ENCODE measurements around the gene MPP1.
"Not testable (repeated sequence)": the region's sequence is repeated elsewhere in the genome, so short reads cannot be mapped to it uniquely, and the experiment has no call there.

The MPP1 gene

GRCh38 chrX:154804957-154805695, at the start of gene MPP1:
TSS of gene MPP1 (minus strand) at chrX:154805485. CDS start at chrX:154805373, 112 bp downstream.
- DNase-seq, result peak; percentile 80

- no peak for DNase-seq
Measured at GRCh38 chrX:154850957-154851611, 45.8 kb upstream of the MPP1 start.

GRCh38 chrX:154840856-154841255, 35.6 kb upstream of the MPP1 start:
- peak; percentile 53 for DNase-seq

GRCh38 chrX:154836163-154836562, 30.9 kb upstream of the MPP1 start:
- no peak for DNase-seq

DNA sequence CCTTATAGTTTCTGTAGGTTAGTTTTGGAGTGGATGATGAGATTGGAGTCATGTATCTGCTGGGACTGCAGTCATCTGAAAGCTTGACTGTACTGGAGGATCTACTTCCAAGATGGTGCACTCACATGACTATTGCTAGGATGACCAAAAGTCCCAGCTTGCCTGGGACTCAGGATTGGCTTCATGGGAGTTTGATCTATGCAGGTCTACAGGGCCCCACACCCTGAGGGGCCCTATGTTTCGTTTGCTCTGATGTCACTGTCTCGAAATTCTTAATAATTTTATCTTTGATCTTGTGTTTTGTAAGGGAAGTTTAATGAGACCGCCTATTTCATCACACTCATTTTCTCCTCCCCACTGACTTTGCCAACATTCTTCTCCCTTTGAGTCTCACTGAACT, 29.3 kb upstream of the MPP1 start, which contains the start of gene SMIM9:
Gene SMIM9, minus strand, starts transcription at position 101 of the 400 bp plus-strand sequence. CDS start 3,806 bp downstream, outside the sequence.
- DNase-seq, result no peak

GRCh38 chrX:154833746-154834274, 28.5 kb upstream of the MPP1 start:
- no peak for DNase-seq

DNA sequence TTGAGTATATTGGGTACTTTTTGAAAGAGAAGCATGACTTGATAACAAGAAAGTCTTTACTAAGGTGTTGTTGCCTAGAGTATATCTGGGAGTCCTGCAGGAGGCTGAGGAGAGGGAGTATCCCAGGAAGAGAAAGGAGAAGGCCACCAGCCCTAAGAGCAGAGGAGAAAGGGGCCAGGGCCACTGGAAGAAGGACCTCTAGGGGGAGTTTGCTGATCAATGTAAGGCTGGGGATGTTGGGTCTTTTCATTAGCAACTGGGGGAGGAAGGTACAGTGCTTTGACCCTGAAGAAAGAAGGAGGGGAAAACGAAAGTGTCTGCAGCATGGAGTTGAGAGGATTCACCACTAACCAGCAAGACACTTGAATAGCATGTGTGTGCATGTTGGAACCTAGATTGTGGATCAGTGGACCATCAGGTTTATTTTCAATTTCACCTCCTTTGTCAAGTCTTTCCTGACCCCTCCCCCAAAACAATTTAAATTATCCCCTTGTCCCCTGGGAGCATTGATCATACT, 24.7 kb upstream of the MPP1 start:
- DNase-seq, result no peak

DNA sequence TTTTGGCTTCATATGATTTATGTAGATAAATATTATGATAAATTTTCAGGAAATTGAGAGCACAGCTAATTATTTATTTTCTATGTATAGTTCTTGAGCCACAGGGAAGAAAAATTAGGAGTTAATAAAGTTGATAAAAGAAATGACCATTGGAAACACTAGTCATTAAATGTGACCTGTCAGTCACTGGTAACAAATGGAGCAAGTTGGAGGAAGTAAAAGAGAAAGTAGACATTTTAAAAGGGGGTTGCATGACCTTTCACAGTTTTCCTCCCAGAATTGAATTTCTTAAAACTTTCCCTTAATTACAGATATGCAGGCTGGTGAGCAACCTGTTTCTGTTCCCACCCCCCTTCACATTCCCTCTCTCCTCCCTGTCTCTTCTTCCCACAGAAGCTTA, 23.8 kb upstream of the MPP1 start:
- DNase-seq, result no peak

- no peak for DNase-seq
Measured at GRCh38 chrX:154828016-154828408, 22.7 kb upstream of the MPP1 start.

GRCh38 chrX:154827194-154828015, 22.1 kb upstream of the MPP1 start:
- DNase-seq, result peak; percentile 27

- not testable (repeated sequence) for DNase-seq
Measured at GRCh38 chrX:154825586-154825985, 20.3 kb upstream of the MPP1 start.

GRCh38 chrX:154824638-154825037, 19.4 kb upstream of the MPP1 start:
- no peak for DNase-seq

- DNase-seq, result no peak
Measured at GRCh38 chrX:154822029-154822428, 16.7 kb upstream of the MPP1 start.

DNA sequence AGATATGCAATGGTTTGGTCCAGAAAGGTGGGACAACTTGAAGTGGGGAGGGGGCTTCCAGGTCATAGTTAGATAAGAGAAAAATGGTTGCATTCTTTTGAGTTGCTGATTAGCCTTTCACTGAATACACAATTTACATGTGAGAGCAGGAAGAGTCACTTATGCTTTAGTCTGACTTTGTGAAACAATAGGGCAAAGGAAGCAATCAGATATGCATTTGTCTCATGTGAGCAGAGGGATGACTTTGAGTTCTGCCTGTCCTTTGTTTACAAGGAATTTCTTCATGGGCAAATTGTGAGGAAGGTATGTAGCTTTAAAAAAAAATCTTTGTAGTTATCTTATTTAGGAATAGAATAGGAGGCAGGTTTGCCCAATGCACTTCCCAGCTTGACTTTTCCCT, 16.2 kb upstream of the MPP1 start:
- no peak for DNase-seq

DNA sequence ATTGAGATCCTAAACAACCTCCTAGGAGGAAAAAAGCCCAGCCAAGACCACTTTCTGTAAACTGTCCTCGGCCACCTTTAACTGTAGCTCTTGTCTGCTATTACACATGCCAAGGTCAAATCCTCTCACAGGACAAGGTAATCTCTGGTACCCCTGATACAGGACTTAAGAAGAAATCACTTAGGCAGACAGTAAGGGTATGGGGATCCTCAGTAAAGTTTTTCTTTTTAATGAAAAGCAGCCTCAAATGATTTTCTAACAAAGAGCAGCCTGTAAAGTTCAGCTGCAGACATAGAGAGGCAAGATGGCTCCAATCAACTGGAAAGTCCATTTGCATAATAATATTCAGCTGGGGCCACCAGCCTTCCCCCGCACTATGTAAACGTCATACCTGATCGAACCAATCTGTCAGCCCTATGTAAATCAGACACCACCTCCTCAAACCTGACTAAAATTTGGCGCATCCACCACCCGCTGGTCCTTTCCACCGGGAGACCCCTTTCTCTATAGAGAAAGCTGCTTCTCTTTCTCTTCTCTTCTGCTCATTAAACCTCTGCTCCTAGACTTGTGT, 14.6 kb upstream of the MPP1 start:
- DNase-seq, result no peak

DNA sequence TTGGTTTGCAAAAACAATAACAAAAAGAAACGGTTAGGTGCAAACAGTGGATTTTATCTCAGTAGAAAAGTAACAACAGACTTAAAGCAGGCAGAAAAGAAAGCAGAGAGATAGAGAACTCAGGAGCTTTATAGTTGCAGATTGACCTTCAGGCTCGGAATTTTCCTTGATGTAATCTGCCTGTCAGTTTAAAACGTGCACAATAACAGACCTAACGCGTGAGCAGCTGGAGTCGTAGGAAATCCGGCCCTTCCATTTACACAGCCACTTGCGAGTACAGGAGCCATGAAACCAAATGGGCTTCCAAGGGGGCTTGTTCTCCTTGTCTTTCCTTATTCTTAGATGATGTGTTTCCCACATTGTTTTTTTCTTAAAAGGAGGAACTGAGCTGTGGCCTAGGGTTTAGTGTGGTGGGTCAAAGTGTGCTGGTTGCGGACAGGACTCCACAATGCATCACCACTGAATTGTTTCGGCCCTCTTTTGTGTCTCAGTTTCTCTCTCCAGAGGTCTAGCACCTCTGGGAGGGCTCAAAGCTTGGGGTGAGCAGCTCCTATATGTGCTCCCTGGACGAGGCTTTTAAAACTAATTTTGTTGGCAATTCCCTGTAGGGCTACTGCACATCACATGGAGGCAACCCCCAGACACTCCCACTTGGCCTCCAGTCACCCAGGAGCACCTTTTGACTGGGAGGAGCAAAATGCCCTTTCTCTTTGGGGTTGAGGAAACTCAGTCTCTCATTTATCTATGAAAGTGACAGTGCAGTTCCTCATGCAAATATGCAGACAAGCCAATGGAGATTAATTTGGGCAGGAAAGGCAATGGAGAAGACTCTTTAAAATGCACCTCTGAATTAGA, 13.9 kb upstream of the MPP1 start:
- no peak for DNase-seq

- not testable (repeated sequence) for DNase-seq
Measured at GRCh38 chrX:154817048-154817618, 11.8 kb upstream of the MPP1 start.

- DNase-seq, result not testable (repeated sequence)
Measured at GRCh38 chrX:154816326-154816898, 11.1 kb upstream of the MPP1 start.

- no peak for DNase-seq
Measured at GRCh38 chrX:154815274-154815818, 10.1 kb upstream of the MPP1 start.

- no peak for DNase-seq
Measured at GRCh38 chrX:154813801-154814200, 8.5 kb upstream of the MPP1 start.
